Gastroesophageal sphincter (tissue), 3 donors: Measurements from ENCODE around the gene DCTPP1.

Source experiments
- EP300 ChIP-seq: sonication (generic); formaldehyde crosslinking; IDR thresholded peaks from one replicate; pipeline ENCODE4 v1.6.1; 2017; ENCODE audit warnings: antibody characterized with exemption, mild to moderate bottlenecking
- TF ChIP-seq, protein P1 (sequence below), 4 experiments: fragments of 200-600 bp in 2 of 4; fragments of 450-650 bp in 2 of 4; sonication (generic) in 1 of 4; IDR thresholded peaks; one replicate each; pipeline ENCODE4 v1.5.1; 2017 to 2019; ENCODE audit warnings: antibody characterized with exemption in 4 of 4, mild to moderate bottlenecking in 2 of 4, moderate library complexity in 2 of 4

DNA sequence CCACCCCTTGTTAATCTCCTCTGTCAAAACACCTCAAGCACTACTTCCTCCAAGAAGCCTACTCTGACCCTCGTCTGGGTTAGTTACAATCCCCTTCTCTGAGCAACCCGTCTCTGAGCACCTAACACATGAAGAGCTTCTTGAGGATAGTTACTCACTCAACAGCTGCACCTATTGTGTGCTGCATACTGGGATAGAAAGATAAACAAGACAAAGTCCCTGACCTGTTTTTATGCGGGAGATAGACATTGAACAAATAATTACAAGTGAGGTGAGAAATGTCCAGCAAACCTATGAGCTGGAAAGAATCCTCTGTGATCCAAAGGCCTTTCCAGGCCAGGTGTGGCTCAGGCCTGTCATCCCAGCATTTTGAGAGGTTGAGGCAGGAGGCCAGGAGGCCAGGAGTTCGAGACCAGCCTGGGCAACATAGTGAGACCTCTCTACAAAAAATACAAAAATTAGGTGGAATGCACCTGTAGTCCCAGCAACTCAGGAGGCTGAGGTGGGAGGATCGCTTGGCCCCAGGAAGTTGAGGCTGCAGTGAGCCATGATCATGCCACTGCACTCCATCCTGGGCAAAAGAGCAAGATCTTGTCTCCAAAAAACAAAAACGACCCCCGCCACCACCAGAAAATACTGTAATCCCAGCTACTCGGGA lies 27.9 kb downstream of the DCTPP1 start:
- TF ChIP-seq, protein P1, sequence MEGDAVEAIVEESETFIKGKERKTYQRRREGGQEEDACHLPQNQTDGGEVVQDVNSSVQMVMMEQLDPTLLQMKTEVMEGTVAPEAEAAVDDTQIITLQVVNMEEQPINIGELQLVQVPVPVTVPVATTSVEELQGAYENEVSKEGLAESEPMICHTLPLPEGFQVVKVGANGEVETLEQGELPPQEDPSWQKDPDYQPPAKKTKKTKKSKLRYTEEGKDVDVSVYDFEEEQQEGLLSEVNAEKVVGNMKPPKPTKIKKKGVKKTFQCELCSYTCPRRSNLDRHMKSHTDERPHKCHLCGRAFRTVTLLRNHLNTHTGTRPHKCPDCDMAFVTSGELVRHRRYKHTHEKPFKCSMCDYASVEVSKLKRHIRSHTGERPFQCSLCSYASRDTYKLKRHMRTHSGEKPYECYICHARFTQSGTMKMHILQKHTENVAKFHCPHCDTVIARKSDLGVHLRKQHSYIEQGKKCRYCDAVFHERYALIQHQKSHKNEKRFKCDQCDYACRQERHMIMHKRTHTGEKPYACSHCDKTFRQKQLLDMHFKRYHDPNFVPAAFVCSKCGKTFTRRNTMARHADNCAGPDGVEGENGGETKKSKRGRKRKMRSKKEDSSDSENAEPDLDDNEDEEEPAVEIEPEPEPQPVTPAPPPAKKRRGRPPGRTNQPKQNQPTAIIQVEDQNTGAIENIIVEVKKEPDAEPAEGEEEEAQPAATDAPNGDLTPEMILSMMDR (IDR thresholded peaks at IDR 0.05), result no peak
- TF ChIP-seq EP300, result no peak
